Gastroesophageal sphincter (tissue), 3 donors: ENCODE results near the gene CLEC5A.

Experiments
- EP300 ChIP-seq: sonication (generic); formaldehyde crosslinking; IDR thresholded peaks from one replicate; pipeline ENCODE4 v1.6.1; 2017; ENCODE audit warnings: antibody characterized with exemption, mild to moderate bottlenecking
- POLR2A ChIP-seq, 2 donors: fragments of 450-650 bp; IDR thresholded peaks; one replicate each; pipeline ENCODE4 v1.6.1; 2017; ENCODE audit warnings: antibody characterized with exemption in 2 of 2, mild to moderate bottlenecking in 2 of 2, moderate library complexity in 1 of 2
- POLR2AphosphoS5 ChIP-seq: sonication (generic); formaldehyde crosslinking; IDR thresholded peaks from one replicate; pipeline ENCODE4 v1.6.1; 2017; ENCODE audit warnings: antibody characterized with exemption
- TF ChIP-seq, protein P1 (sequence below), 4 experiments: fragments of 200-600 bp in 2 of 4; fragments of 450-650 bp in 2 of 4; sonication (generic) in 1 of 4; IDR thresholded peaks; one replicate each; pipeline ENCODE4 v1.5.1; 2017 to 2019; ENCODE audit warnings: antibody characterized with exemption in 4 of 4, mild to moderate bottlenecking in 2 of 4, moderate library complexity in 2 of 4

DNA sequence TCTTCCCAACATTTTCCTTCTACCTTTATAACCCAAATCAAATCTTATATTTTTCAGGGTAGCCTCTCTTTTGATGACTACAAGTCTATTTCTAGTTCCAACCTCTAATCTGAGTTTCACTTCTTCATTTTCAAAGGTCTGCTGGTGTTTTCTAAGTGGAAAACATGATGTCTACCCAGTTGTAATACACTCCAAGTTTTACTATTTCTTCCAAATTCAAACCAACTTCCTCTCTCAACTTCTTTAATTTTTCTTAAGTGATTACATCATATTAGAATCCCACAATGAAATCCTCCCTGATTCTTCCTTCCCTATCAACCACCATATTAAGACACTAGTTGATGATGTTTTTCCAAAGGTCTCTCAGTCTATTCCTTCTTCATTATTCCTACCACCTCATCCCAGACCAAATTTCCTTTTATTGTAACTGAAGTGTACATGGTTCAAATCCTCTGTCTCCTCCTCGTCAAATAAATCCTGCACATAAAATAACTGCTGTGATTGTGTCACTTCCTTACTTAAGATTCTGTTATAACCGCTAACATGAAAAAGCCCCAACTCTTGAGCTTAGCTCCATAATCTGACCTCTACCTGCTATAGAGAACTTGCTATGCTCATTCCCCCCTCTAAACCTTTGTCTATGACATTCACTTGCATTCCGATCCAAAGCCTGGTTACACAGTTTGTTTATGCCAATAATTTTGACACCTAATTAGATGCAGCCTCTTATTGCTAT, 14.1 kb upstream of the CLEC5A start:
- TF ChIP-seq, protein P1, sequence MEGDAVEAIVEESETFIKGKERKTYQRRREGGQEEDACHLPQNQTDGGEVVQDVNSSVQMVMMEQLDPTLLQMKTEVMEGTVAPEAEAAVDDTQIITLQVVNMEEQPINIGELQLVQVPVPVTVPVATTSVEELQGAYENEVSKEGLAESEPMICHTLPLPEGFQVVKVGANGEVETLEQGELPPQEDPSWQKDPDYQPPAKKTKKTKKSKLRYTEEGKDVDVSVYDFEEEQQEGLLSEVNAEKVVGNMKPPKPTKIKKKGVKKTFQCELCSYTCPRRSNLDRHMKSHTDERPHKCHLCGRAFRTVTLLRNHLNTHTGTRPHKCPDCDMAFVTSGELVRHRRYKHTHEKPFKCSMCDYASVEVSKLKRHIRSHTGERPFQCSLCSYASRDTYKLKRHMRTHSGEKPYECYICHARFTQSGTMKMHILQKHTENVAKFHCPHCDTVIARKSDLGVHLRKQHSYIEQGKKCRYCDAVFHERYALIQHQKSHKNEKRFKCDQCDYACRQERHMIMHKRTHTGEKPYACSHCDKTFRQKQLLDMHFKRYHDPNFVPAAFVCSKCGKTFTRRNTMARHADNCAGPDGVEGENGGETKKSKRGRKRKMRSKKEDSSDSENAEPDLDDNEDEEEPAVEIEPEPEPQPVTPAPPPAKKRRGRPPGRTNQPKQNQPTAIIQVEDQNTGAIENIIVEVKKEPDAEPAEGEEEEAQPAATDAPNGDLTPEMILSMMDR (IDR thresholded peaks at IDR 0.05): no peak
- no peak for TF ChIP-seq POLR2A (IDR thresholded peaks at IDR 0.05)
- no peak for TF ChIP-seq POLR2AphosphoS5
- no peak for TF ChIP-seq EP300
